Right ventricle myocardium superior (tissue), 1 donor: Measurements from ENCODE around the gene ISG15. TPM values are rescaled to one million over a fixed set of nuclear protein-coding genes. Genes with fewer than 3 reads are reported as not detected.
"Not testable (repeated sequence)": the region's sequence is repeated elsewhere in the genome, so short reads cannot be mapped to it uniquely, and the experiment has no call there.

Experiments used
- ATAC-seq: fragments of 200-7000 bp; cut with Tn5 transposase; one replicate; pipeline ENCODE4 v1.9.1; 2020; ENCODE audit warnings: mild to moderate bottlenecking; ENCODE audit not compliant: poor library complexity
- DNase-seq: peaks from one replicate; pipeline ENCODE4 v3.0.0-alpha.2; 2020
- intact Hi-C: fragments of 100-400 bp; cut with DNase I; formaldehyde crosslinking; loops from one replicate; pipeline ENCODE4 v1.11.2; 2022
- total RNA-seq: library from RNA; stranded (reverse); fragmentation: NEBNext Ultra II Directional; extraction: Animal tissue kit (Norgen Biotek cat#: 25700); gene quantifications from one replicate; pipeline ENCODE4 v1.2.1, GENCODE V29; 2021
- donor health status: DM: no; HTN: yes; CAD: no; lungs with severe emphysema.

ISG15 gene
- total RNA-seq, 1 donor from 2014 or later, result 13.3 TPM

- no peak for DNase-seq
- intact Hi-C loops, result no loop called here
- ATAC-seq, result no peak
Measured at GRCh38 chr1:1004420-1004779, 8.9 kb upstream of the ISG15 start.

GRCh38 chr1:1004780-1005697 is 8.3 kb upstream of the ISG15 start:
- peak; percentile 13 for ATAC-seq
- intact Hi-C loops, result no loop called here
- peak; percentile 74 for DNase-seq

GRCh38 chr1:1005774-1006304 is 7.5 kb upstream of the ISG15 start:
- no peak for ATAC-seq
- no peak for DNase-seq
- intact Hi-C loops, result no loop called here

GRCh38 chr1:1006305-1007159 is 6.8 kb upstream of the ISG15 start:
- DNase-seq (no peak), ATAC-seq (no peak)
- intact Hi-C loops, result no loop called here

- intact Hi-C loops, ATAC-seq: not testable (repeated sequence)
- DNase-seq, result peak; percentile 12
Measured at GRCh38 chr1:1010131-1010530, 3.2 kb upstream of the ISG15 start.

- ATAC-seq (no peak), DNase-seq (no peak)
- intact Hi-C loops, result no loop called here
Measured at GRCh38 chr1:1011396-1011949, 1.8 kb upstream of the ISG15 start.

GRCh38 chr1:1012736-1013104 is 577 bp upstream of the ISG15 start:
- DNase-seq, intact Hi-C loops, ATAC-seq: not testable (repeated sequence)

GRCh38 chr1:1013922-1014648 is 788 bp downstream of the ISG15 start:
- ATAC-seq, result peak; percentile 23

GRCh38 chr1:1014799-1015681 is 1.7 kb downstream of the ISG15 start:
- intact Hi-C loops, result no loop called here
- DNase-seq (no peak), ATAC-seq (no peak)

More at GRCh38 chr1:1013922-1014648, 788 bp downstream of the ISG15 start:
- intact Hi-C loops, result no loop called here
- no peak for DNase-seq

- intact Hi-C loops, ATAC-seq, DNase-seq: not testable (repeated sequence)
Measured at GRCh38 chr1:1017397-1018320, 4.4 kb downstream of the ISG15 start.

GRCh38 chr1:1018321-1018685 is 5.0 kb downstream of the ISG15 start:
- intact Hi-C loops, ATAC-seq, DNase-seq: not testable (repeated sequence)

GRCh38 chr1:1019122-1019999 is 6.1 kb downstream of the ISG15 start:
- intact Hi-C loops, result no loop called here
- ATAC-seq (peak; percentile 94), DNase-seq (peak; percentile 90)

GRCh38 chr1:1020000-1020404 is 6.7 kb downstream of the ISG15 start, which contains the start of gene AGRN:
Gene AGRN, plus strand, starts transcription at chr1:1020120. Its CDS starts 53 bp downstream, at chr1:1020173.
- DNase-seq (no peak), ATAC-seq (peak; percentile 53)
- intact Hi-C loops, result no loop called here

- ATAC-seq (peak; percentile 2), DNase-seq (no peak)
- intact Hi-C loops, result no loop called here
Measured at GRCh38 chr1:1020415-1021009, 7.2 kb downstream of the ISG15 start.
